GM23338 (cell line): Measurements from ENCODE around the gene RORB. TPM values are rescaled to one million over a fixed set of nuclear protein-coding genes. Genes with fewer than 3 reads are reported as not detected.

Experiments used
- ATAC-seq: fragments of 200-7000 bp; cut with Tn5 transposase; 3 replicates; pipeline ENCODE4 v1.9.1; 2020
- DNase-seq: peaks from one replicate; pipeline ENCODE4 v3.0.0-alpha.2; 2015; ENCODE audit warnings: low spot score
- H2AFZ ChIP-seq: fragments of 200-600 bp; sonication (generic); 2 replicates; pipeline ENCODE4 v1.8.0; 2016; ENCODE audit warnings: antibody characterized with exemption, mild to moderate bottlenecking, moderate library complexity
- H3F3A ChIP-seq: fragments of 200-600 bp; sonication (generic); replicated peaks from 2 replicates; pipeline ENCODE4 v1.8.0; 2017; ENCODE audit warnings: antibody characterized with exemption, mixed run types, low read depth
- H3K27ac ChIP-seq: fragments of 200-600 bp; sonication (generic); 2 replicates; pipeline ENCODE4 v1.6.1; 2016; ENCODE audit warnings: low read depth
- H3K27me3 ChIP-seq: fragments of 200-600 bp; sonication (generic); 2 replicates; pipeline ENCODE4 v1.8.0; 2016; ENCODE audit warnings: mild to moderate bottlenecking, mixed run types, moderate library complexity; ENCODE audit not compliant: insufficient read depth
- H3K36me3 ChIP-seq: fragments of 200-600 bp; sonication (generic); 2 replicates; pipeline ENCODE4 v1.8.0; 2016; ENCODE audit warnings: mild to moderate bottlenecking; ENCODE audit not compliant: insufficient read depth
- H3K4me1 ChIP-seq: fragments of 200-600 bp; sonication (generic); 2 replicates; pipeline ENCODE4 v1.8.0; 2016; ENCODE audit warnings: mild to moderate bottlenecking, moderate library complexity; ENCODE audit not compliant: insufficient read depth
- H3K4me2 ChIP-seq: fragments of 200-600 bp; sonication (generic); 2 replicates; pipeline ENCODE4 v1.7.1; 2017; ENCODE audit warnings: mixed run types
- H3K4me3 ChIP-seq: fragments of 200-600 bp; sonication (generic); 2 replicates; pipeline ENCODE4 v1.6.1; 2016; ENCODE audit warnings: mixed run types
- H3K79me2 ChIP-seq: fragments of 200-600 bp; sonication (generic); replicated peaks from 2 replicates; pipeline ENCODE4 v1.8.0; 2017; ENCODE audit warnings: mild to moderate bottlenecking; ENCODE audit not compliant: insufficient read depth
- H3K9me2 ChIP-seq: fragments of 200-600 bp; sonication (generic); 2 replicates; pipeline ENCODE4 v1.8.0; 2017; ENCODE audit not compliant: insufficient read depth
- H4K20me1 ChIP-seq: fragments of 200-600 bp; sonication (generic); replicated peaks from 2 replicates; pipeline ENCODE4 v1.8.0; 2017; ENCODE audit warnings: mild to moderate bottlenecking; ENCODE audit not compliant: insufficient read depth
- H3K27ac Mint-ChIP-seq: 2 replicates; pipeline ENCODE4 v1.8.0; 2020; ENCODE audit warnings: inconsistent platforms, mild to moderate bottlenecking, moderate library complexity, mixed read lengths
- H3K27me3 Mint-ChIP-seq: 3 replicates; pipeline ENCODE4 v1.8.0; 2022; ENCODE audit warnings: low read depth, mild to moderate bottlenecking, moderate library complexity, mixed read lengths, inconsistent platforms; ENCODE audit not compliant: insufficient read depth, poor library complexity
- H3K36me3 Mint-ChIP-seq: 3 replicates; pipeline ENCODE4 v1.8.0; 2021; ENCODE audit warnings: low read depth, mild to moderate bottlenecking, inconsistent platforms, moderate library complexity, mixed read lengths
- H3K4me1 Mint-ChIP-seq: 3 replicates; pipeline ENCODE4 v1.8.0; 2020; ENCODE audit warnings: mild to moderate bottlenecking, inconsistent platforms, mixed read lengths
- H3K4me3 Mint-ChIP-seq: 3 replicates; pipeline ENCODE4 v1.8.0; 2021; ENCODE audit warnings: moderate library complexity, mild to moderate bottlenecking, inconsistent platforms, mixed read lengths
- H3K9me3 Mint-ChIP-seq: 3 replicates; pipeline ENCODE4 v1.8.0; 2020; ENCODE audit warnings: moderate library complexity, mild to moderate bottlenecking, inconsistent platforms, mixed read lengths
- EZH2 ChIP-seq: fragments of 200-600 bp; sonication (generic); IDR thresholded peaks from one replicate; pipeline ENCODE4 v1.8.0; 2017; ENCODE audit warnings: antibody characterized with exemption, mild to moderate bottlenecking, low read depth; ENCODE audit not compliant: unreplicated experiment
- JUNB ChIP-seq: IDR thresholded peaks from one replicate; pipeline ENCODE4 v1.6.1; 2016; ENCODE audit warnings: antibody characterized with exemption; ENCODE audit not compliant: unreplicated experiment
- NANOG ChIP-seq: IDR thresholded peaks from 2 replicates; pipeline ENCODE4 v1.6.1; 2016; ENCODE audit warnings: antibody characterized with exemption, borderline replicate concordance
- POLR2AphosphoS5 ChIP-seq: IDR thresholded peaks from 2 replicates; pipeline ENCODE4 v1.6.1; 2016; ENCODE audit warnings: antibody characterized with exemption, low read depth
- STAT1 ChIP-seq: IDR thresholded peaks from one replicate; pipeline ENCODE4 v1.6.1; 2016; ENCODE audit warnings: antibody characterized with exemption; ENCODE audit not compliant: unreplicated experiment
- ZNF114 ChIP-seq: fragments of 250-450 bp; sonication (Bioruptor Pico); IDR thresholded peaks from 2 replicates; pipeline ENCODE4 v1.5.0; 2020; ENCODE audit warnings: mild to moderate bottlenecking, moderate library complexity
- polyA plus RNA-seq: library from polyadenylated mRNA; unstranded; fragments of >200 nt; fragmentation: Nextera tagmentation; extraction: Ambion mirVana; gene quantifications from 2 replicates; pipeline ENCODE4 v1.2.1, GENCODE V29; 2016
- total RNA-seq: library from RNA; depleted of rRNA; stranded (reverse); fragments of >200 nt; shearing (Covaris generic); gene quantifications from 2 replicates; pipeline ENCODE4 v1.2.3, GENCODE V29; 2014
- TF ChIP-seq, protein P1 (sequence below): fragments of 250-450 bp; sonication (Bioruptor Pico); IDR thresholded peaks from 2 replicates; pipeline ENCODE4 v1.5.0; 2020; ENCODE audit warnings: mild to moderate bottlenecking, moderate library complexity
- TF ChIP-seq, protein P2 (sequence below): IDR thresholded peaks from 2 replicates; pipeline ENCODE4 v1.6.1; 2016; ENCODE audit warnings: antibody characterized with exemption

The RORB gene
- total and polyA plus RNA-seq, 2 experiments from 2014 or later = 1.2 to 4.5 TPM

DNA sequence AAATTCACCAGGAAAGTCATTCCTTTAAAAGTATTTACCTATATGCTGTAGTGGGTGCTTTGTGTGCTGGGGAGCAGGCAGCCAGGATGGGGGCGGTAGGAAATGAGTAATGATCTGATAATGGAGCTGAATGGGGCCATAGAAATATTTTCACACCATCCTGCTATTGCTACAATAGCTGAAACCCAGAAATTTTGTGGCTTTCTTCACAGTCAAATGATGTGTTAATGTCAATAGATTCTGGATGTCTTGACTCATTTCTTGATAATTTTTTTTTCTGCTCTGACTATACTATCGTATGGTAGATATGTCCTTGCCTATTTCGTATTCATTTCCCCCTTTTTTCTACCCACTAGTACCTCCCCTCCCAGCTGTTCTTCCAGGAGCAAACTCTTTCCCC is 59.5 kb downstream of the RORB start (continued):
- TF ChIP-seq, protein P1, sequence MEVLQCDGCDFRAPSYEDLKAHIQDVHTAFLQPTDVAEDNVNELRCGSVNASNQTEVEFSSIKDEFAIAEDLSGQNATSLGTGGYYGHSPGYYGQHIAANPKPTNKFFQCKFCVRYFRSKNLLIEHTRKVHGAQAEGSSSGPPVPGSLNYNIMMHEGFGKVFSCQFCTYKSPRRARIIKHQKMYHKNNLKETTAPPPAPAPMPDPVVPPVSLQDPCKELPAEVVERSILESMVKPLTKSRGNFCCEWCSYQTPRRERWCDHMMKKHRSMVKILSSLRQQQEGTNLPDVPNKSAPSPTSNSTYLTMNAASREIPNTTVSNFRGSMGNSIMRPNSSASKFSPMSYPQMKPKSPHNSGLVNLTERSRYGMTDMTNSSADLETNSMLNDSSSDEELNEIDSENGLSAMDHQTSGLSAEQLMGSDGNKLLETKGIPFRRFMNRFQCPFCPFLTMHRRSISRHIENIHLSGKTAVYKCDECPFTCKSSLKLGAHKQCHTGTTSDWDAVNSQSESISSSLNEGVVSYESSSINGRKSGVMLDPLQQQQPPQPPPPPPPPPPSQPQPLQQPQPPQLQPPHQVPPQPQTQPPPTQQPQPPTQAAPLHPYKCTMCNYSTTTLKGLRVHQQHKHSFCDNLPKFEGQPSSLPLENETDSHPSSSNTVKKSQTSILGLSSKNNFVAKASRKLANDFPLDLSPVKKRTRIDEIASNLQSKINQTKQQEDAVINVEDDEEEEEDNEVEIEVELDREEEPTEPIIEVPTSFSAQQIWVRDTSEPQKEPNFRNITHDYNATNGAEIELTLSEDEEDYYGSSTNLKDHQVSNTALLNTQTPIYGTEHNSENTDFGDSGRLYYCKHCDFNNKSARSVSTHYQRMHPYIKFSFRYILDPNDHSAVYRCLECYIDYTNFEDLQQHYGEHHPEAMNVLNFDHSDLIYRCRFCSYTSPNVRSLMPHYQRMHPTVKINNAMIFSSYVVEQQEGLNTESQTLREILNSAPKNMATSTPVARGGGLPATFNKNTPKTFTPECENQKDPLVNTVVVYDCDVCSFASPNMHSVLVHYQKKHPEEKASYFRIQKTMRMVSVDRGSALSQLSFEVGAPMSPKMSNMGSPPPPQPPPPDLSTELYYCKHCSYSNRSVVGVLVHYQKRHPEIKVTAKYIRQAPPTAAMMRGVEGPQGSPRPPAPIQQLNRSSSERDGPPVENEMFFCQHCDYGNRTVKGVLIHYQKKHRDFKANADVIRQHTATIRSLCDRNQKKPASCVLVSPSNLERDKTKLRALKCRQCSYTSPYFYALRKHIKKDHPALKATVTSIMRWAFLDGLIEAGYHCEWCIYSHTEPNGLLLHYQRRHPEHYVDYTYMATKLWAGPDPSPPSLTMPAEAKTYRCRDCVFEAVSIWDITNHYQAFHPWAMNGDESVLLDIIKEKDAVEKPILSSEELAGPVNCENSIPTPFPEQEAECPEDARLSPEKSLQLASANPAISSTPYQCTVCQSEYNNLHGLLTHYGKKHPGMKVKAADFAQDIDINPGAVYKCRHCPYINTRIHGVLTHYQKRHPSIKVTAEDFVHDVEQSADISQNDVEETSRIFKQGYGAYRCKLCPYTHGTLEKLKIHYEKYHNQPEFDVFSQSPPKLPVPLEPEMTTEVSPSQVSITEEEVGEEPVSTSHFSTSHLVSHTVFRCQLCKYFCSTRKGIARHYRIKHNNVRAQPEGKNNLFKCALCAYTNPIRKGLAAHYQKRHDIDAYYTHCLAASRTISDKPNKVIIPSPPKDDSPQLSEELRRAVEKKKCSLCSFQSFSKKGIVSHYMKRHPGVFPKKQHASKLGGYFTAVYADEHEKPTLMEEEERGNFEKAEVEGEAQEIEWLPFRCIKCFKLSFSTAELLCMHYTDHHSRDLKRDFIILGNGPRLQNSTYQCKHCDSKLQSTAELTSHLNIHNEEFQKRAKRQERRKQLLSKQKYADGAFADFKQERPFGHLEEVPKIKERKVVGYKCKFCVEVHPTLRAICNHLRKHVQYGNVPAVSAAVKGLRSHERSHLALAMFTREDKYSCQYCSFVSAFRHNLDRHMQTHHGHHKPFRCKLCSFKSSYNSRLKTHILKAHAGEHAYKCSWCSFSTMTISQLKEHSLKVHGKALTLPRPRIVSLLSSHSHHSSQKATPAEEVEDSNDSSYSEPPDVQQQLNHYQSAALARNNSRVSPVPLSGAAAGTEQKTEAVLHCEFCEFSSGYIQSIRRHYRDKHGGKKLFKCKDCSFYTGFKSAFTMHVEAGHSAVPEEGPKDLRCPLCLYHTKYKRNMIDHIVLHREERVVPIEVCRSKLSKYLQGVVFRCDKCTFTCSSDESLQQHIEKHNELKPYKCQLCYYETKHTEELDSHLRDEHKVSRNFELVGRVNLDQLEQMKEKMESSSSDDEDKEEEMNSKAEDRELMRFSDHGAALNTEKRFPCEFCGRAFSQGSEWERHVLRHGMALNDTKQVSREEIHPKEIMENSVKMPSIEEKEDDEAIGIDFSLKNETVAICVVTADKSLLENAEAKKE (CRISPR knock-in tag) = no peak
- no peak for TF ChIP-seq EZH2
- no peak for TF ChIP-seq STAT1
- TF ChIP-seq ZNF114 (CRISPR knock-in tag) = no peak
- TF ChIP-seq POLR2AphosphoS5 = no peak
- no peak for TF ChIP-seq JUNB

DNA sequence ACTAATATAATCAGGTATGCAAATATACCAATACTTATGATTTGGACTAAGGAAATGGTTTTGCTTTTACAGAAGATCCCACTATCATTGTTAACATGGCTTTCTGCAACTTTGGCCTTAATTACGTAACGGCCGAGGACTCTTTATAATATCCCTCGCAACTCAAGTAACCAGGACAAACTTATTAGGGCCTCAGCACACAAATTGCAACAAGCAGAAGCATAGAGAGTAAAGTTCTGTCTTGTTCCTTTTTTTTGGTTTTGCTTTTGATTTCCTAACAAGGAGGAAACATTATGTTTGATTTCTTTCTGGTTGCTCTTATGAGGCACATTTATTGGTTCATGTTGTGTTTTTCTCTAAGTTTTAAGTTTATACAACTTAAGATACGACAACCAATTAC is 60.4 kb downstream of the RORB start:
- H3K4me2 ChIP-seq = no peak overlapping the region
- no peak for TF ChIP-seq NANOG
- TF ChIP-seq, protein P2, sequence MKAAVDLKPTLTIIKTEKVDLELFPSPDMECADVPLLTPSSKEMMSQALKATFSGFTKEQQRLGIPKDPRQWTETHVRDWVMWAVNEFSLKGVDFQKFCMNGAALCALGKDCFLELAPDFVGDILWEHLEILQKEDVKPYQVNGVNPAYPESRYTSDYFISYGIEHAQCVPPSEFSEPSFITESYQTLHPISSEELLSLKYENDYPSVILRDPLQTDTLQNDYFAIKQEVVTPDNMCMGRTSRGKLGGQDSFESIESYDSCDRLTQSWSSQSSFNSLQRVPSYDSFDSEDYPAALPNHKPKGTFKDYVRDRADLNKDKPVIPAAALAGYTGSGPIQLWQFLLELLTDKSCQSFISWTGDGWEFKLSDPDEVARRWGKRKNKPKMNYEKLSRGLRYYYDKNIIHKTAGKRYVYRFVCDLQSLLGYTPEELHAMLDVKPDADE = no peak
- no peak for TF ChIP-seq JUNB
- no peak for TF ChIP-seq ZNF114 (CRISPR knock-in tag)
- TF ChIP-seq POLR2AphosphoS5 = no peak
- TF ChIP-seq, protein P1 (CRISPR knock-in tag) = no peak
- TF ChIP-seq STAT1 = no peak

More for the DNA sequence above, 60.4 kb downstream of the RORB start:
- no peaks in the 10 kb centered on the region for H3K9me3 Mint-ChIP-seq
- H3K36me3 Mint-ChIP-seq = no peaks in the 10 kb centered on the region
- H3K4me1 Mint-ChIP-seq = peaks cover 20% of the 10 kb centered on the region
- ATAC-seq (no peak), DNase-seq (no peak)
- H3K4me3 Mint-ChIP-seq = no peak overlapping the region
- 0 out of 2 replicates have a peak, but pooled peaks cover 4% of the 10 kb centered on the region for H3K4me1 ChIP-seq
- H3K79me2 ChIP-seq = no peaks in the 10 kb centered on the region
- H4K20me1 ChIP-seq = no peaks in the 10 kb centered on the region
- no peak overlapping the region for H3K27ac ChIP-seq
- no peaks in the 10 kb centered on the region for H3F3A ChIP-seq
- no peak overlapping the region for H3K4me3 ChIP-seq
- no peaks in the 10 kb centered on the region for H3K27me3 ChIP-seq
- no peaks in the 10 kb centered on the region for H3K9me2 ChIP-seq
- no peaks in the 10 kb centered on the region for H3K27me3 Mint-ChIP-seq
- no peaks in the 10 kb centered on the region for H3K36me3 ChIP-seq
- H3K27ac Mint-ChIP-seq = no peak overlapping the region
- H2AFZ ChIP-seq = no peak overlapping the region
